ENCODE data around the gene AFAP1L1.
A peak's percentile ranks its signal among the peaks of the same experiment; 100 is the strongest.

The AFAP1L1 gene

GRCh38 chr5:149273237-149273636, 1.6 kb downstream of the AFAP1L1 start:
- no peak for DNase-seq
- H3K4me3 Mint-ChIP-seq: no peak overlapping the region
- H3K27ac Mint-ChIP-seq: no peak overlapping the region
- H3K27me3 Mint-ChIP-seq: peaks cover 51% of the 10 kb centered on the region
- H3K4me1 Mint-ChIP-seq: peaks cover 15% of the 10 kb centered on the region
- no peaks in the 10 kb centered on the region for H3K9me3 Mint-ChIP-seq
- no peak for ATAC-seq

DNA sequence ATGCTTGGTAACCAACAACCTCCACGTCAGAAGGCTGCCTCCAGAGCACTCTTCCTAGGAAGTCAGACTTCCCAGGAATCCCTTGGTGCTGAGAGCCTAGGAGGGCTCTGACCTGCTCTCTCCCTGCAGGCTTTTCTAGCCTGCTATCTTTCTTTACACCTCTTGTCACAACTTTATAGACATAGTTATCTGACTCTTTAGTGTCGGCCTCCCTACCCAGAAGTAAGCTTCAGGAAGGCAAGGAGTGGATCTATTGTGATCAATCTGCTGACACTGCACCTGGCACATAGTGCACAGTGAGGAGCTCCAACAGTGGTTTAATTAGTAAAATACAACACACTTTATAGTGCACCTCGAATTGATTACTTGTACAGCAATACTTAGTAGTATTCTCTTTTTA, 2.3 kb downstream of the AFAP1L1 start:
- ATAC-seq: no peak
- Mint-ChIP-seq H3K4me3 (no peak overlapping the region), H3K27ac (peak overlapping the region in 1 of 2 donors; percentile 7), H3K4me1 (peaks cover 15% of the 10 kb centered on the region), H3K27me3 (peaks cover 56% of the 10 kb centered on the region), H3K9me3 (no peaks in the 10 kb centered on the region)
- DNase-seq: no peak

GRCh38 chr5:149274939-149275338, 3.3 kb downstream of the AFAP1L1 start:
- no peak overlapping the region for H3K4me3 Mint-ChIP-seq
- DNase-seq: no peak
- no peak overlapping the region for H3K27ac Mint-ChIP-seq
- H3K4me1 Mint-ChIP-seq: peaks cover 15% of the 10 kb centered on the region
- H3K9me3 Mint-ChIP-seq: no peaks in the 10 kb centered on the region
- H3K27me3 Mint-ChIP-seq: peaks cover 60% of the 10 kb centered on the region
- no peak for ATAC-seq

- H3K27me3 Mint-ChIP-seq: peaks cover 38% of the 10 kb centered on the region
- H3K4me3 Mint-ChIP-seq: no peak overlapping the region
- no peaks in the 10 kb centered on the region for H3K4me1 Mint-ChIP-seq
- DNase-seq (no peak), ATAC-seq (no peak)
- H3K27ac Mint-ChIP-seq: no peak overlapping the region
- H3K9me3 Mint-ChIP-seq: no peaks in the 10 kb centered on the region
Observed at GRCh38 chr5:149277801-149278200, 6.1 kb downstream of the AFAP1L1 start.

DNA sequence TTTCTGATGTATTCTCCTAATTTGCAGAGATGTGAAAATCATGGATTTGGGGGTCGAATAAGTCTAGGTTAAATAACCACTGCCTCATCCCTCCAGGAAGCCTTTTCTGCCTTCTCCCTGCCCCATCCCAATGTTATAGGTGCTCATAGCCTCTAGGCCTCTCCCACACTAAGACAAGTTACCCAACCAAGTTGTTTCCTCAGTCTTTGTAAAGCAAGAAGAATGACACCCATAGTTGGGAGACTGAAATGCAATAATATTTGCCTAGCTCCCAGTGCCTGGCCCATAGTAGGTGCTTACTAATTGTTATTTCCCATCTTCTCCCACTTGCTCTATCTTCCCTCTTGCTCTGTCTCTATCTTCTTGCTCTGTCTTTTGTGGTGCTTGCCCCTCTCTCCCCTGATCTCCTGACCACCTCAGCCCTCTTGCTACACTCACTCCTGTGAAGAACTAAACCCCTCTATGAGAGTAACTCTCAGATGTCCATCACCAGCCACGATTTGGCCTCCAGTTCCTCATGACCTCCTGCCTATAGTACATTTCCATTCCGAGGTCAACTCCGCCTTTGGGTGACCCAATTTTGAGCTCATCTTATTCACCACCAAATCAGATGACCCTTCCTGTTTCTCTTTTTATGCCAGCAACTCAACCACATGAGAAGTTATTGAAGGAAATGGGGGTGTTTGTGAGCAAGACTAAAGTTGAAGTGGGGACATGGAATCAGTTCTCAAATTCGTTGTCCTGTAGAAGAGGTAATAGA, 7.0 kb downstream of the AFAP1L1 start:
- Mint-ChIP-seq H3K9me3 (no peaks in the 10 kb centered on the region), H3K4me1 (no peaks in the 10 kb centered on the region), H3K4me3 (no peak overlapping the region), H3K27ac (no peak overlapping the region), H3K27me3 (peaks cover 29% of the 10 kb centered on the region)
- ATAC-seq: no peak
- no peak for DNase-seq

GRCh38 chr5:149279661-149280060, 8.0 kb downstream of the AFAP1L1 start:
- H3K27me3 Mint-ChIP-seq: peaks cover 25% of the 10 kb centered on the region
- no peak for ATAC-seq
- no peaks in the 10 kb centered on the region for H3K9me3 Mint-ChIP-seq
- H3K4me3 Mint-ChIP-seq: no peak overlapping the region
- H3K27ac Mint-ChIP-seq: no peak overlapping the region
- DNase-seq: no peak
- no peaks in the 10 kb centered on the region for H3K4me1 Mint-ChIP-seq

- ATAC-seq (no peak), DNase-seq (no peak)
- H3K4me1 Mint-ChIP-seq: no peaks in the 10 kb centered on the region
- no peak overlapping the region for H3K4me3 Mint-ChIP-seq
- no peak overlapping the region for H3K27ac Mint-ChIP-seq
- no peaks in the 10 kb centered on the region for H3K9me3 Mint-ChIP-seq
- H3K27me3 Mint-ChIP-seq: peaks cover 25% of the 10 kb centered on the region
Observed at GRCh38 chr5:149280124-149280523, 8.5 kb downstream of the AFAP1L1 start.

DNA sequence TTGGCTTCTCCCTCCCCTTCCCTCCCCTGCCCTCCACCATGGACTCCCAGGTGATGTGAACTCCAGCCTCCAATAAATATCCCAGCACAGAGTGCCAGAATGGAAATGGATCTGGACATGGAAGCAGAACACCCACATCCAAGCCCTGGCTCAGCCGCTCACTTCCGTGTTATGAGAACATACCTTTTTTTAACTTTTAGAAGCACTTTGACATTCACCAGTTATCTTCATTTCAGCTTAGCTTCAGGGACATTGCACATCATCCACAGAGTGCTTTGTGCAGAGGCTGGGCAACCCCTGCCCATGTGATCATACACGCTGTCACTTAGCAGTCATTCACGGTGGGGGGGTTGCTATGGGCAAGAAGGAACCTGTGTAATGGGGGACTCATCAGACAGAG, 9.1 kb downstream of the AFAP1L1 start:
- no peak for DNase-seq
- Mint-ChIP-seq H3K4me1 (no peaks in the 10 kb centered on the region), H3K27ac (no peak overlapping the region), H3K9me3 (no peaks in the 10 kb centered on the region), H3K4me3 (no peak overlapping the region), H3K27me3 (peaks cover 19% of the 10 kb centered on the region)
- ATAC-seq: no peak

- H3K4me1 Mint-ChIP-seq: no peaks in the 10 kb centered on the region
- ATAC-seq (no peak), DNase-seq (no peak)
- H3K9me3 Mint-ChIP-seq: no peaks in the 10 kb centered on the region
- no peak overlapping the region for H3K4me3 Mint-ChIP-seq
- no peak overlapping the region for H3K27ac Mint-ChIP-seq
- H3K27me3 Mint-ChIP-seq: peaks cover 19% of the 10 kb centered on the region
Observed at GRCh38 chr5:149282027-149282965, 10.6 kb downstream of the AFAP1L1 start.

DNA sequence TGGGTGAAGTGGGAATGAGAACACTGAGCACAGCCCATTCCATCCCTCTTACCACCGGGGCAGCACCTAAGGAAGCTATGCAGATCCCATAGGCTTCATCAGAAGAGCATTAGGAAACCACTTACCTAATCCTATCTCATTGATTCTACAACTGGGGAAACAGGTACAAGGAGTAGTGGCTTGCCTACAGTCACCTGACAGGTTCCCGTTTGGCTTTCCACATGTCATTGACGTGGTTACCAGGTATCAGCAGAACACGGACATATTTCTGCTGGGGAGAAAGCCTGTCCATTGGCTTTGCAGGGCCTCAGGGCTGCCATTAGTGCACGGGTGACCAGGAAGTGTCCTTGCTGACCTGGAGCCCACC, 11.3 kb downstream of the AFAP1L1 start:
- no peaks in the 10 kb centered on the region for H3K4me1 Mint-ChIP-seq
- no peak overlapping the region for H3K27ac Mint-ChIP-seq
- no peaks in the 10 kb centered on the region for H3K9me3 Mint-ChIP-seq
- no peak for DNase-seq
- H3K27me3 Mint-ChIP-seq: peaks cover 17% of the 10 kb centered on the region
- no peak overlapping the region for H3K4me3 Mint-ChIP-seq
- ATAC-seq: no peak

GRCh38 chr5:149283626-149284480, 12.2 kb downstream of the AFAP1L1 start:
- H3K27me3 Mint-ChIP-seq: peaks cover 9% of the 10 kb centered on the region
- no peak for ATAC-seq
- peak overlapping the region in 1 of 2 donors; percentile 85 for H3K27ac Mint-ChIP-seq
- no peaks in the 10 kb centered on the region for H3K9me3 Mint-ChIP-seq
- DNase-seq: no peak
- no peaks in the 10 kb centered on the region for H3K4me1 Mint-ChIP-seq
- H3K4me3 Mint-ChIP-seq: no peak overlapping the region

DNA sequence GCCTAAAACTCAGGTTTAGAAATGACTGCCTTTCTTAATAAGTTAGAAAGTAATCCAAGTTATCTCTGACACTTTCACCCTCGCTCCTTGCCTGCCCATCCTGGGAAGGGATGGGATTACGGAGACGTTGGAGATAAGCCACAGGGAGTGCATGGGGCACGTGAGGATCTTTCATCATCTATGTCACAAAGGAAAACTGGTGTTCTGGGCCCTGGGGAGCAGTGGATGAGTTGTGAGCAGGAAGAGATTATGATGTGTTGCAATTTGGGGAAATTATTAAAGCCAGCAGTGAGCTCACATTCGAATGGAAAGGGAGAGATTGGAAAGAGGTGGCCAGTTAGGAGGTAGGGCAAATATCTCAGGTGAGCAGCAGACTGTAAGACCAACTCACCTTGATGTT, 12.8 kb downstream of the AFAP1L1 start:
- Mint-ChIP-seq H3K27me3 (peaks cover 9% of the 10 kb centered on the region), H3K9me3 (no peaks in the 10 kb centered on the region), H3K4me1 (no peaks in the 10 kb centered on the region), H3K4me3 (no peak overlapping the region), H3K27ac (no peak overlapping the region)
- ATAC-seq (no peak), DNase-seq (no peak)

- DNase-seq (no peak), ATAC-seq (peak; percentile 64)
- H3K4me1 Mint-ChIP-seq: no peaks in the 10 kb centered on the region
- H3K9me3 Mint-ChIP-seq: no peaks in the 10 kb centered on the region
- H3K4me3 Mint-ChIP-seq: no peak overlapping the region
- H3K27ac Mint-ChIP-seq: no peak overlapping the region
- H3K27me3 Mint-ChIP-seq: peaks cover 2% of the 10 kb centered on the region
Observed at GRCh38 chr5:149285153-149285552, 13.5 kb downstream of the AFAP1L1 start.

DNA sequence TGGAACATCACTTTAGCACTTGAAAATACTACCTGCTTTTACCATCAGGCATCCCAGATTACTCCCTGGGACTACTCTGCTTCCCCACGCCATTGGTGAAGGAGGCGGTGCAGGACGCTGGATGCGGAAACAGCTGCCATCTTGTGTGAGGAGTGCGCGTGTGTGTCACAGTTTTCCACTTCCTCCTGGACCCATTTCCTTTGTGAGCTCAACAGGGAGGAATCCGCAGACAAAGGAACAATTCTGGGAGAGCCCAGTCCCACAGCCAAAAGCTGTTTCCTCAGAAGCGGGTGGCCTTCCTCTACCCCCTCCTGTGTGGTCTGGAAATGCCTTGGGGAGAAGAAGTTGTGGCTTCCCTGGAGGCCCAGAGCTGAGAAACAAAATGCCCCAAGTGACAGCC, 16.8 kb downstream of the AFAP1L1 start:
- DNase-seq: no peak
- no peaks in the 10 kb centered on the region for H3K4me1 Mint-ChIP-seq
- H3K9me3 Mint-ChIP-seq: no peaks in the 10 kb centered on the region
- no peaks in the 10 kb centered on the region for H3K27me3 Mint-ChIP-seq
- no peak overlapping the region for H3K27ac Mint-ChIP-seq
- no peak overlapping the region for H3K4me3 Mint-ChIP-seq
- ATAC-seq: no peak

- ATAC-seq (no peak), DNase-seq (no peak)
- no peaks in the 10 kb centered on the region for H3K27me3 Mint-ChIP-seq
- no peak overlapping the region for H3K27ac Mint-ChIP-seq
- no peak overlapping the region for H3K4me3 Mint-ChIP-seq
- no peaks in the 10 kb centered on the region for H3K9me3 Mint-ChIP-seq
- H3K4me1 Mint-ChIP-seq: no peaks in the 10 kb centered on the region
Observed at GRCh38 chr5:149289301-149289700, 17.6 kb downstream of the AFAP1L1 start.
